Urothelium cell line (cell line): ENCODE data around the gene PEX3.
"Not testable (repeated sequence)": the region's sequence is repeated elsewhere in the genome, so short reads cannot be mapped to it uniquely, and the experiment has no call there.

ENCODE experiments used
- DNase-seq: peaks from one replicate; pipeline ENCODE4 v3.0.0; 2011; ENCODE audit warnings: low spot score, mixed read lengths
- FAIRE-seq: peaks from 2 replicates; lab custom pipeline; 2011; peaks lifted over from hg19 to GRCh38; lab: Jason Lieb, UNC

The PEX3 gene

GRCh38 chr6:143505537-143505936, 54.9 kb downstream of the PEX3 start:
- no peak for FAIRE-seq
- DNase-seq = no peak

GRCh38 chr6:143506199-143506598, 55.6 kb downstream of the PEX3 start:
- no peak for FAIRE-seq

GRCh38 chr6:143506620-143507019, 56.0 kb downstream of the PEX3 start:
- DNase-seq (no peak), FAIRE-seq (no peak)

More at GRCh38 chr6:143506199-143506598, 55.6 kb downstream of the PEX3 start:
- DNase-seq = no peak

GRCh38 chr6:143507358-143508145, 56.9 kb downstream of the PEX3 start:
- DNase-seq (no peak), FAIRE-seq (no peak)

- DNase-seq, FAIRE-seq: not testable (repeated sequence)
These were observed 59.7 kb downstream of the PEX3 start for GRCh38 chr6:143510326-143510725.

- peak; percentile 13 for FAIRE-seq
- DNase-seq = peak; percentile 84
These were observed 60.6 kb downstream of the PEX3 start, which contains the start of gene FUCA2 for GRCh38 chr6:143510991-143511891. Gene FUCA2 (minus strand): TSS chr6:143511720. CDS start chr6:143511634, 86 bp downstream.

GRCh38 chr6:143513410-143513809, 62.8 kb downstream of the PEX3 start:
- no peak for DNase-seq
- no peak for FAIRE-seq

- DNase-seq = no peak
- no peak for FAIRE-seq
These were observed 64.6 kb downstream of the PEX3 start for GRCh38 chr6:143515061-143515760.

GRCh38 chr6:143515766-143516355, 65.3 kb downstream of the PEX3 start:
- FAIRE-seq (no peak), DNase-seq (no peak)

GRCh38 chr6:143516690-143517446, 66.3 kb downstream of the PEX3 start:
- DNase-seq = no peak
- FAIRE-seq = no peak

GRCh38 chr6:143517447-143517773, 66.8 kb downstream of the PEX3 start:
- no peak for FAIRE-seq
- DNase-seq = no peak

GRCh38 chr6:143522039-143522600, 71.5 kb downstream of the PEX3 start:
- FAIRE-seq (no peak), DNase-seq (no peak)

- no peak for DNase-seq
- no peak for FAIRE-seq
These were observed 74.8 kb downstream of the PEX3 start for GRCh38 chr6:143525356-143525755.

GRCh38 chr6:143527677-143528076, 77.1 kb downstream of the PEX3 start:
- DNase-seq (no peak), FAIRE-seq (no peak)

- FAIRE-seq (no peak), DNase-seq (no peak)
These were observed 77.7 kb downstream of the PEX3 start for GRCh38 chr6:143528164-143528811.

- DNase-seq = peak; percentile 27
- FAIRE-seq = no peak
These were observed 78.5 kb downstream of the PEX3 start for GRCh38 chr6:143529095-143529494.

GRCh38 chr6:143531720-143532499, 81.3 kb downstream of the PEX3 start:
- FAIRE-seq (no peak), DNase-seq (no peak)

GRCh38 chr6:143535189-143535614, 84.6 kb downstream of the PEX3 start:
- FAIRE-seq = no peak
- DNase-seq = no peak
